Hepatocyte (in vitro differentiated cells): ENCODE measurements around the gene JUNB. TPM values are rescaled to one million over a fixed set of nuclear protein-coding genes. Genes with fewer than 3 reads are reported as not detected.

Source experiments
- DNase-seq: peaks from one replicate; pipeline ENCODE4 v3.0.0-alpha.2; 2016; ENCODE audit warnings: low spot score
- H2AFZ ChIP-seq: fragments of 200-600 bp; sonication (generic); 2 replicates; pipeline ENCODE4 v1.6.0; 2016; ENCODE audit warnings: antibody characterized with exemption, mild to moderate bottlenecking
- H3K27ac ChIP-seq: fragments of 200-600 bp; sonication (generic); 2 replicates; pipeline ENCODE4 v1.5.1; 2016; ENCODE audit warnings: mild to moderate bottlenecking
- H3K27me3 ChIP-seq: fragments of 200-600 bp; sonication (generic); 2 replicates; pipeline ENCODE4 v1.6.1; 2016
- H3K36me3 ChIP-seq: fragments of 200-600 bp; sonication (generic); replicated peaks from 2 replicates; pipeline ENCODE4 v1.5.1; 2016; ENCODE audit warnings: low read depth; ENCODE audit not compliant: insufficient read depth
- H3K4me1 ChIP-seq: fragments of 200-600 bp; sonication (generic); 2 replicates; pipeline ENCODE4 v1.5.1; 2016; ENCODE audit warnings: mild to moderate bottlenecking, moderate library complexity; ENCODE audit not compliant: insufficient read depth
- H3K4me2 ChIP-seq: fragments of 200-600 bp; sonication (generic); 2 replicates; pipeline ENCODE4 v1.6.0; 2016
- H3K4me3 ChIP-seq: fragments of 200-600 bp; sonication (generic); 2 replicates; pipeline ENCODE4 v1.5.1; 2016; ENCODE audit warnings: mild to moderate bottlenecking
- H3K79me2 ChIP-seq: fragments of 200-600 bp; sonication (generic); 2 replicates; pipeline ENCODE4 v1.6.0; 2017; ENCODE audit warnings: mild to moderate bottlenecking
- H3K9me2 ChIP-seq: fragments of 200-600 bp; sonication (generic); replicated peaks from 2 replicates; pipeline ENCODE4 v1.6.0; 2017; ENCODE audit warnings: mild to moderate bottlenecking; ENCODE audit not compliant: insufficient read depth
- H3K9me3 ChIP-seq: fragments of 200-600 bp; sonication (generic); 2 replicates; pipeline ENCODE4 v1.5.1; 2016; ENCODE audit warnings: low read depth, mild to moderate bottlenecking
- H4K20me1 ChIP-seq: fragments of 200-600 bp; sonication (generic); 2 replicates; pipeline ENCODE4 v1.6.0; 2016; ENCODE audit warnings: mild to moderate bottlenecking; ENCODE audit not compliant: insufficient read depth, poor library complexity, severe bottlenecking
- CTCF ChIP-seq: fragments of 200-600 bp; sonication (generic); IDR thresholded peaks from 2 replicates; pipeline ENCODE4 v1.5.1; 2016; ENCODE audit warnings: antibody characterized with exemption, mild to moderate bottlenecking; ENCODE audit not compliant: poor library complexity
- EZH2 ChIP-seq: fragments of 200-600 bp; sonication (generic); IDR thresholded peaks from 2 replicates; pipeline ENCODE4 v1.6.1; 2016; ENCODE audit warnings: antibody characterized with exemption, mild to moderate bottlenecking, borderline replicate concordance
- EZH2phosphoT487 ChIP-seq: fragments of 200-600 bp; sonication (generic); IDR thresholded peaks from one replicate; pipeline ENCODE4 v1.6.1; 2018; ENCODE audit warnings: antibody characterized with exemption, mild to moderate bottlenecking, low read depth, moderate library complexity; ENCODE audit not compliant: unreplicated experiment, severe bottlenecking
- WGBS: methylation state at CpG from one replicate; pipeline ENCODE4 v1.1.6; 2016; ENCODE audit warnings: low lambda C conversion rate; ENCODE audit errors: missing lambda C conversion rate; 5-methylcytosine and 5-hydroxymethylcytosine counted together
- polyA plus RNA-seq: library from polyadenylated mRNA; unstranded; fragments of >200 nt; fragmentation: Nextera tagmentation; extraction: Ambion mirVana; gene quantifications from 2 replicates; pipeline ENCODE4 v1.2.1, GENCODE V29; 2016
- total RNA-seq: library from RNA; depleted of rRNA; stranded (reverse); fragments of >200 nt; gene quantifications from 2 replicates; pipeline ENCODE4 v1.2.3, GENCODE V29; 2014

Gene JUNB
- total and polyA plus RNA-seq, 2 experiments from 2014 or later, result 399 to 539 TPM

GRCh38 chr19:12821761-12822160 lies 30.5 kb downstream of the JUNB start:
- no peak overlapping the region for H3K4me2 ChIP-seq
- no peaks in the 10 kb centered on the region for H3K9me3 ChIP-seq
- H3K27ac ChIP-seq, result no peak overlapping the region
- H3K4me1 ChIP-seq, result no peaks in the 10 kb centered on the region
- DNase-seq, result no peak
- H3K79me2 ChIP-seq, result no peaks in the 10 kb centered on the region
- 90% methylated on average over 2 of the region's 2 CpGs for WGBS
- H2AFZ ChIP-seq, result no peak overlapping the region
- H3K36me3 ChIP-seq, result no peaks in the 10 kb centered on the region
- H3K9me2 ChIP-seq, result no peaks in the 10 kb centered on the region
- TF ChIP-seq EZH2 (no peak), EZH2phosphoT487 (no peak), CTCF (no peak)
- peaks cover 20% of the 10 kb centered on the region for H3K27me3 ChIP-seq
- H4K20me1 ChIP-seq, result no peaks in the 10 kb centered on the region
- no peak overlapping the region for H3K4me3 ChIP-seq

- no peaks in the 10 kb centered on the region for H4K20me1 ChIP-seq
- peaks cover 34% of the 10 kb centered on the region for H3K27me3 ChIP-seq
- DNase-seq, result peak; percentile 54
- no peak overlapping the region for H3K27ac ChIP-seq
- H3K9me2 ChIP-seq, result no peaks in the 10 kb centered on the region
- TF ChIP-seq EZH2phosphoT487, result no peak
- TF ChIP-seq CTCF, result peak; percentile 51
- 10% methylated on average over 32 of the region's 46 CpGs for whole genome bisulfite sequencing
- no peaks in the 10 kb centered on the region for H3K4me1 ChIP-seq
- peak overlapping the region; percentile 65 for H3K4me2 ChIP-seq
- H2AFZ ChIP-seq, result no peak overlapping the region
- no peaks in the 10 kb centered on the region for H3K79me2 ChIP-seq
- H3K4me3 ChIP-seq, result no peak overlapping the region
- no peaks in the 10 kb centered on the region for H3K36me3 ChIP-seq
- no peaks in the 10 kb centered on the region for H3K9me3 ChIP-seq
Measured at GRCh38 chr19:12825254-12826131, 34.2 kb downstream of the JUNB start.

- Histone ChIP-seq H3K79me2 (no peaks in the 10 kb centered on the region), H3K9me2 (no peaks in the 10 kb centered on the region), H2AFZ (no peak overlapping the region), H3K27me3 (peaks cover 57% of the 10 kb centered on the region), H3K4me3 (no peak overlapping the region), H3K4me1 (no peaks in the 10 kb centered on the region), H4K20me1 (no peaks in the 10 kb centered on the region), H3K4me2 (peak overlapping the region; percentile 34), H3K9me3 (no peaks in the 10 kb centered on the region), H3K36me3 (no peaks in the 10 kb centered on the region), H3K27ac (no peak overlapping the region)
- DNase-seq, result peak; percentile 56
- 16% methylated on average over 23 of the region's 23 CpGs for WGBS
- no peak for TF ChIP-seq EZH2
- TF ChIP-seq EZH2phosphoT487, result no peak
- TF ChIP-seq CTCF, result no peak
Measured at GRCh38 chr19:12828494-12828893, 37.2 kb downstream of the JUNB start.
